HEK293 (cell line): Measurements from ENCODE around the gene IMMP2L.

ENCODE experiments used
- CTCF ChIP-seq: fragments of 450-650 bp; formaldehyde crosslinking; IDR thresholded peaks from 2 replicates; pipeline ENCODE4 v1.5.1; 2016; ENCODE audit warnings: missing biosample characterization, missing genetic modification characterization
- ZEB2 ChIP-seq: fragments of 450-650 bp; formaldehyde crosslinking; IDR thresholded peaks from 2 replicates; pipeline ENCODE4 v1.5.1; 2016; ENCODE audit warnings: missing biosample characterization, missing genetic modification characterization
- ZNF274 ChIP-seq, 2 experiments: fragments of 200-500 bp in 1 of 2; fragments of 450-650 bp in 1 of 2; sonication (Bioruptor generic) in 1 of 2; formaldehyde crosslinking in 1 of 2; IDR thresholded peaks; 2 replicates each; pipeline versions ENCODE4 v1.5.1 to v1.6.1; 2014 to 2016; ENCODE audit warnings: borderline replicate concordance in 1 of 2, inconsistent platforms in 1 of 2, low read length in 1 of 2, missing biosample characterization in 1 of 2, missing genetic modification characterization in 1 of 2
- ZNF558 ChIP-seq: fragments of 450-650 bp; formaldehyde crosslinking; IDR thresholded peaks from 2 replicates; pipeline ENCODE4 v1.5.1; 2016; ENCODE audit warnings: missing biosample characterization, missing genetic modification characterization

- TF ChIP-seq CTCF = no peak
- no peak for TF ChIP-seq ZNF274 (IDR thresholded peaks at IDR 0.05; ENCODE audit: low read length)
- no peak for TF ChIP-seq ZNF274 (tag by site-specific recombination; IDR thresholded peaks at IDR 0.05; ENCODE audit: borderline replicate concordance)
- TF ChIP-seq ZNF558 (tag by site-specific recombination) = no peak
- no peak for TF ChIP-seq ZEB2 (tag by site-specific recombination)
These were observed 707.6 kb downstream of the IMMP2L start for GRCh38 chr7:110854651-110855050.
